ENCODE results near the gene GSE1.

GSE1 gene

DNA sequence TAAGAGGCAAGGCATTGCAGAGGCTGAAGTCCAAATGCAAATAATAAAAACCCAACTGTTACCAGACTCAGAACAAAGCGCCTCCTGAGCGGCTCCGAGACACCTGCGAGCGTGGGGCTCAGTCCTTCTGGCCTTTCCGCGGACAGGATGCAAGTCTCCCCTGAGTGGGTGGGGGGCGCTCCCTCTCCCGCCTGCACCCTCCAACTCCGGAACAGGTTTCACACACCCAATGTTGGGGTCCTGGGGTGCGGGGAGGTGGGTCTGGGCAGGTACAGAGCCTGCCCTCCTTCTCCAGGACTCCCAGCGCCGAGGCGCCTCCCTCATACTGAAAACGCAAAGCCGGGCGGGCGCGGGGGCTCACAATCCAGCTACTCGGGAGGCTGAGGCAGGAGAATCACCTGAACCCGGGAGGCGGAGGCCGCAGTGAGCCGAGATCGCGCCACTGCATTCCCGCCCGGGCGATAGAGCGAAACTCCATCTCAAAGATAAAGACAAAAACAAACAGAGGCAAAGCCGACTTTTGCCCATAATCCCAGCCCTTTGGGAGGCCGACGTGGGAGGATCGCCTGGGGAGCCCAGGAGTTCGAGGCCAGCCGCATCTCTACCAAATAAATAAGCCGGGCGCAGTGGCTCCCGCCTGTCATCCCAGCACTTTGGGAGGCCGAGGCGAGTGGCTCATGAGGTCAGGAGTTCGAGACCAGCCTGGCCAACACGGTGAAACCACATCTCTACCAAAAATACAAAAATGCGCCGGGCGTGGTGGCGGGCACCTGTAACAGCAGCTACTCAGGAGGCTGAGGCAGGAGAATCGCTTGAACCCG is 74.7 kb downstream of the GSE1 start:
- Histone ChIP-seq H3K36me3 (ENCODE audit: control insufficient read depth in 1 of 2, insufficient read depth in 2 of 2, low read length in 2 of 2) (no peaks in the 10 kb centered on the region), H3K27me3 (ENCODE audit: control insufficient read depth in 1 of 2, insufficient read depth in 2 of 2, low read length in 2 of 2) (no peaks in the 10 kb centered on the region), H3K9ac (ENCODE audit: low read depth in 1 of 2, low read length in 2 of 2) (no peak overlapping the region), H3K9me3 (ENCODE audit: control insufficient read depth in 1 of 2, low read length in 2 of 2) (no peaks in the 10 kb centered on the region), H3K27ac (ENCODE audit: low read depth, low read length) (no peak overlapping the region), H3K4me1 (ENCODE audit: control insufficient read depth in 1 of 2, insufficient read depth in 2 of 2, low read length in 2 of 2) (peaks cover 6 to 20% of the 10 kb centered on the region in 2 donors), H3K4me3 (ENCODE audit: low read depth in 1 of 2, low read length in 2 of 2) (peak overlapping the region; percentile 68 to 74)

DNA sequence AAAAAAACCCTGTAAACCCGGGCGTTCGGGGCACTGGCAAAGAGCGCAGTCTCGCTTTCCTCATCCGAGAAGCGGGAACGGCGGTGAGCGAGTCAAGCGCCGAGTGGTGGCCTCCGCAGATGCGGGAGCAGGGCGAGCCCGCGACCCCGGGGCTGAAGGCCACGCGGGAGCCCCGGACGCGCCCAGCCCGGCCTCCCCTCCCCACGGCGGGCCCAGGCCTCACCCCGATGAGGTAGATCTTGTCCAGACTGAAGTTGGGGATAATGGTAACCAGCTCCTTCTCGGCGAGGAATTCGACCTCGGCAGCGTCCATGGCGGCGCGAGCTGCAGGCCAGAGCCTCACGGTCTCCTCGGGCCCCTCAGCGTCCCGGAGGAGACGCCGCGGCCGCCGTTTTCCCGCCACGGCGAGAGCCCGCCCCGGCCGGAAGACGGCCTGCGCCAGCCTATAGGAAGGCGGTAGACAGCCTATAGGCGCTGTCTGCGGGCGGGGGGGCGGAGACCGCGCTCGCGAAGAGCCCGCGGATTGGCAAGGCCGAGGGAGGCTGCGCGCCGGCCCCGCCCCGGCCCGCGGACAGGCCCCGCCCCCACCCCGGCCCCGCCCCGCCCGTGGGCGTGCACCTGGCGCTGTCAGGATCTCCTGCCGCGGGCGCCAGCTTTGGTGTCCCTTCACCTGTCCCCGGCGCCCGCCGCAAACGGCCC is 75.6 kb downstream of the GSE1 start, which contains the start of gene GINS2:
TSS of gene GINS2 (minus strand) at position 369 of the 699 bp plus-strand sequence. CDS start at position 313, 56 bp downstream.
- Histone ChIP-seq H3K27ac (ENCODE audit: low read depth, low read length) (no peak within 1 kb of the TSS), H3K9ac (ENCODE audit: low read depth in 1 of 2, low read length in 2 of 2) (peak within 1 kb of the TSS; percentile 19 to 57), H3K36me3 (ENCODE audit: control insufficient read depth in 1 of 2, insufficient read depth in 2 of 2, low read length in 2 of 2) (no peaks in the 10 kb centered on the region), H3K4me1 (ENCODE audit: control insufficient read depth in 1 of 2, insufficient read depth in 2 of 2, low read length in 2 of 2) (peaks cover 6 to 20% of the 10 kb centered on the region in 2 donors), H3K9me3 (ENCODE audit: control insufficient read depth in 1 of 2, low read length in 2 of 2) (no peaks in the 10 kb centered on the region), H3K4me3 (ENCODE audit: low read depth in 1 of 2, low read length in 2 of 2) (peak within 1 kb of the TSS; percentile 68 to 74), H3K27me3 (ENCODE audit: control insufficient read depth in 1 of 2, insufficient read depth in 2 of 2, low read length in 2 of 2) (no peaks in the 10 kb centered on the region)

DNA sequence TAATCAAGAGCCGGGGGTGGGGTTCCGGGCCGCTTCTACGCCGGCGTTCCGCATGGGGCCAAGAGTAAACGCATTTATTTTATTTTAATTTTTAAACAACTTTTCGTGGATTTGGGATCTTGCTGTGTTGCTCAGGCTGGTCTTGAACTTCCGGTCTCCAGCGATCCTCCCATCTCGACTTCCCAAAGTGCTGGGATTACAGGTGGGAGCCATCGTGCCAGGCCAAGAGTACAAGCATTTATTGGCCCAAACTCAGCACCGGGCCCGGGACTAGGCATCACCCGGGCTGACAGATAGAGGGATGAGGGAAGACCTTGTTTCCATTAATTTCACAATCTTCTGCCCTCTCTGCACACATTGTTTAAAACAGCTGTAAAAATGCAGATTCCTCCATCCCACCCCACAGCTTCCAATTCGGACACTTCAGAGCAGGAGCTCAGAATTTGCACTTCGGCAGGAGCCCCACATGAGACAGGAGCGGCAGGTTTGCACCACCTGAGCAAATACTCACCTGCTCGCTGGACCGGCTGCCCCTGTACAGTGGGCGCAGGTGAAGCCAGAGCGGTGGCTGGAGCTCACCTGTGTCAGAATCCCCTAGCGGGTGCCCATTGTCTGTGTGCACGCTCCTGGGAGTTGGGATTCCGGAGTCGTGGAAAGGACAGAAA is 76.3 kb downstream of the GSE1 start:
- Histone ChIP-seq H3K9ac (ENCODE audit: low read depth in 1 of 2, low read length in 2 of 2) (no peak overlapping the region), H3K27ac (ENCODE audit: low read depth, low read length) (no peak overlapping the region), H3K27me3 (ENCODE audit: control insufficient read depth in 1 of 2, insufficient read depth in 2 of 2, low read length in 2 of 2) (no peaks in the 10 kb centered on the region), H3K9me3 (ENCODE audit: control insufficient read depth in 1 of 2, low read length in 2 of 2) (no peaks in the 10 kb centered on the region), H3K4me3 (ENCODE audit: low read depth in 1 of 2, low read length in 2 of 2) (peak overlapping the region; percentile 31 to 57), H3K36me3 (ENCODE audit: control insufficient read depth in 1 of 2, insufficient read depth in 2 of 2, low read length in 2 of 2) (no peaks in the 10 kb centered on the region), H3K4me1 (ENCODE audit: control insufficient read depth in 1 of 2, insufficient read depth in 2 of 2, low read length in 2 of 2) (peaks cover 6 to 20% of the 10 kb centered on the region in 2 donors)

DNA sequence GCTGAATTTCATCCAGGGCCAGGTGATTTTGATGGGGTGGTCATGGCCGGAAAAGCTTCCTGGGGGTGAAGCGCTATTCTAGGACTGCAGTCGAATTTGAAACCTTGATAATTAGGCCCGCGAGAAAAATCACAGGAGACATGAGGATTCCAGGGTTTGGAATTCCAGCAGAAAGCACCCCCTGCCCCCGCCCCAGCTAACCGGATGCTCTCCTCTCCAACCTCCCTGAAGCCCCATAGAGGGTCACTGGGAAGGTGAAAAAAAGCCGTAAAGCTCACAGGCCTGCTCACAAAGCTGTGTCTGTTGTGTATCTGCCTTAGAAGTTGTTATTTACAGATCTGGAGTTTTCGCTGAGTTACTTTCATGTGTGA is 76.8 kb downstream of the GSE1 start:
- H3K27me3 ChIP-seq (ENCODE audit: control insufficient read depth in 1 of 2, insufficient read depth in 2 of 2, low read length in 2 of 2) = peaks cover 0 to 4% of the 10 kb centered on the region in 2 donors
- H3K4me3 ChIP-seq (ENCODE audit: low read depth in 1 of 2, low read length in 2 of 2) = no peak overlapping the region
- H3K9ac ChIP-seq (ENCODE audit: low read depth in 1 of 2, low read length in 2 of 2) = no peak overlapping the region
- H3K9me3 ChIP-seq (ENCODE audit: control insufficient read depth in 1 of 2, low read length in 2 of 2) = no peaks in the 10 kb centered on the region
- no peak overlapping the region for H3K27ac ChIP-seq (ENCODE audit: low read depth, low read length)
- peaks cover 6 to 20% of the 10 kb centered on the region in 2 donors for H3K4me1 ChIP-seq (ENCODE audit: control insufficient read depth in 1 of 2, insufficient read depth in 2 of 2, low read length in 2 of 2)
- no peaks in the 10 kb centered on the region for H3K36me3 ChIP-seq (ENCODE audit: control insufficient read depth in 1 of 2, insufficient read depth in 2 of 2, low read length in 2 of 2)

DNA sequence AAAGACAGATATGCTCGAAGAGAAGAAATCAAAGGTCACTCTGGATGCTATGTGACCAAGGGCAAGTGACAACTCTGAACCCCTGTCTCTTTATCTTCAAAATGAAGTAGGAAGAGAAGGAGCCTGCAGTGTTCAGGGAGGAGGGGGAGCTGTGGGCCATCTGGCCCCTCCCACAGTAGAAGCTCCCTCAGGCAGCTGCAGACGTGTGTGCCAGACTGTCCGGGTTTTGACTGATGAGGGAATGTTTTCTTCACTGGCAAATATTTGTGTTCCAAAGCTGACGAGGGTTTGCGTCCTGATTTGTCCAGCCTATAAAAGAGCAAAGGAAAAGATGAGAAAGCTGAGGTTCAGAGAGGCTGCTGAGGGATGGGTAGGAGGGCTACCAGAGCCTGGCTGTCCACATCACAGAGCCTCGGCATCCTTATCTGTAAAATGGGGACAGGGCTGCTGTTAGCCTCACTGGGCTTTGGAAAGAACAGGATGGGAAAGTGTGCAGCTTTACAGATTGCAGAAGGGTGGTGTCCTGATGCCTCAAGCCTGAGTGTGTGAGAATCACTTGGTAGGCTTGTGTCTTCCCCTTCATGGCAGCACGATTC is 77.4 kb downstream of the GSE1 start:
- no peaks in the 10 kb centered on the region for H3K9me3 ChIP-seq (ENCODE audit: control insufficient read depth in 1 of 2, low read length in 2 of 2)
- peaks cover 6 to 20% of the 10 kb centered on the region in 2 donors for H3K4me1 ChIP-seq (ENCODE audit: control insufficient read depth in 1 of 2, insufficient read depth in 2 of 2, low read length in 2 of 2)
- H3K27ac ChIP-seq (ENCODE audit: low read depth, low read length) = no peak overlapping the region
- peaks cover 0 to 4% of the 10 kb centered on the region in 2 donors for H3K27me3 ChIP-seq (ENCODE audit: control insufficient read depth in 1 of 2, insufficient read depth in 2 of 2, low read length in 2 of 2)
- H3K4me3 ChIP-seq (ENCODE audit: low read depth in 1 of 2, low read length in 2 of 2) = no peak overlapping the region
- H3K36me3 ChIP-seq (ENCODE audit: control insufficient read depth in 1 of 2, insufficient read depth in 2 of 2, low read length in 2 of 2) = no peaks in the 10 kb centered on the region
- no peak overlapping the region for H3K9ac ChIP-seq (ENCODE audit: low read depth in 1 of 2, low read length in 2 of 2)

DNA sequence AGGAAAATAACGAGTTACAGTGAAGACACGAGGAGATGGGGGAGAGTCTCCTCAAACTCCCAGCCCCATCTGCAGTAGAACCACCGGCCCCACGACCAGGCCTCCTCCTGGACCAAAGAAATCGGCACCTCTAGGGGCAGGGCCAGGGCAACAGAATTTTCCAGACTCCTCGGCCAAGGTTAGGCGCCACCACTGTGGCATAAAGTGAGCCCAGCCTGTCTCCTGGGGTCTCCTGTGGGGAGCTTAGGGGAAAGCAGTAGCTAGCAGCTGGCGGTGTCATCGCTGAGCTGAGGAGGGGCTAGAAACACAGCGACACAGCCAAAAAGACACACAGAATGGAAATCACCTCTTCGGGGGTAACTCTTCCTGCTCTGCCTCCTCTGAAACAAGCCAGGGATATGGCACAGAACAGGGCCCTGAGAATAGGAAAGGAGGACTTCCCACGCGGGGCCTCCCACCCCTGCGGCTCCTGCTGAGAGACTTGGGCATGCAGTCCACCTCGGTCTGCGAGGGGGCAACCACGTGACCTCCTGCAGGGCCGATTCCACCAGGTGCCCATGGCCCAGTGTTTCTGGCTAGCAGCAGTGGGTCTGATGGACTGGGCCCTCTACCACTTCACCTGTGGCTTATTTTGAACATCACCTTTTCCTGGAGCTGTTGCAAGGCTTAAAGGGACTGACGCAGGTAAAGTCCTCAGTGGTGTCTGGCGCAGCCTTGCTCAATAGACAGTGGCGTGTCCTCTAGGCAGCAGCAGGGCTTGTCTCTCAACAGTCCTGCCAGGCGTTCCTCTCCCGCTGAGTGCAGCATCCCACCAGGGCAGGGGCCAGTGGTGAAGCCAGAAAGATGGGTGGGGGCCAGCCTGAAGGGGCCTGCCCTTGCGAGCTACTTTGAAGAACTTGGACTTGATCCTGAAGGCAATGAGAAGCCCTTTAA is 82.3 kb downstream of the GSE1 start:
- Histone ChIP-seq H3K9me3 (ENCODE audit: control insufficient read depth in 1 of 2, low read length in 2 of 2) (no peaks in the 10 kb centered on the region), H3K4me3 (ENCODE audit: low read depth in 1 of 2, low read length in 2 of 2) (no peak overlapping the region), H3K27me3 (ENCODE audit: control insufficient read depth in 1 of 2, insufficient read depth in 2 of 2, low read length in 2 of 2) (peaks cover 0 to 10% of the 10 kb centered on the region in 2 donors), H3K36me3 (ENCODE audit: control insufficient read depth in 1 of 2, insufficient read depth in 2 of 2, low read length in 2 of 2) (no peaks in the 10 kb centered on the region), H3K27ac (ENCODE audit: low read depth, low read length) (no peak overlapping the region), H3K9ac (ENCODE audit: low read depth in 1 of 2, low read length in 2 of 2) (no peak overlapping the region), H3K4me1 (ENCODE audit: control insufficient read depth in 1 of 2, insufficient read depth in 2 of 2, low read length in 2 of 2) (no peaks in the 10 kb centered on the region)

DNA sequence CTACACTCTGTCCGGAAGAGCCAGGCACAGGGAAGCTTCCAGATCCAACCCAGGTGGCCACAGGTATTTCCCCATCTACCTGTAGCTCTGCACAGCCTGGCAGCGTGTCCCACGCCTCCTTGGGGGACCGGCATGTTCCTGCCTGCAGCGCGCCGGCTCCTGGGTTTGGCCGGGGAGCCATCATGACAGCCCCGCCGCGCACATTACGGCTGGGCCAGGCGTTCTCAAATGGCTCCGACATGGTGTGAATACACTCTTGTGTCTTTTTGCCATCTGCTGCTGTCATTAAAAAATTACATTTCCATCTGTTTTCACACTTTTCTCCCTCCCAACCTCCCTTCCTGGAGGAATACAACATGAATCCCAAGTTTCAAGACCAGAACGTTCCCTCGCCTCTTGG is 83.7 kb downstream of the GSE1 start:
- H3K4me3 ChIP-seq (ENCODE audit: low read depth in 1 of 2, low read length in 2 of 2) = no peak overlapping the region

DNA sequence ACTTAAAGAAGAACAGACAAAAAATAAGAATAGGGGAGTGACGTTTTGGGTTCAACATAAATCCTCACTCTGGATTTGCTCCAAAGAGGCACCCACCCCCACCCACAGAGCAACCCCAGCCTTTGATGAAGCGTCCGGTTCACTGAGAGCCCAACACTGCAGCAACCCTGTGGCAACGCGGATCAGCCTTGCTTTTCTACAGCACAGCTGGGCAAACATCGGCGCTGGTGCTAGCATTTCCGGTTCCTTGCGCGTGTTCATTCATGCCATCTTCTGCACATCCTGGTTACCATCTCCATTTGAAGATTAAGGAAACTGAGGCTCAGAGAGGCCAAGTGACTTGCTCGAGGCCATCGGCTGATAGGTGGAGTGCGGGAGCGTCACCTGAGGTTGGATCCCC is 84.3 kb downstream of the GSE1 start:
- no peak overlapping the region for H3K9ac ChIP-seq (ENCODE audit: low read depth in 1 of 2, low read length in 2 of 2)
- H3K27me3 ChIP-seq (ENCODE audit: control insufficient read depth in 1 of 2, insufficient read depth in 2 of 2, low read length in 2 of 2) = peaks cover 0 to 10% of the 10 kb centered on the region in 2 donors
- no peaks in the 10 kb centered on the region for H3K36me3 ChIP-seq (ENCODE audit: control insufficient read depth in 1 of 2, insufficient read depth in 2 of 2, low read length in 2 of 2)

More for the DNA sequence above, 83.7 kb downstream of the GSE1 start:
- H3K27ac ChIP-seq (ENCODE audit: low read depth, low read length) = no peak overlapping the region
- no peaks in the 10 kb centered on the region for H3K4me1 ChIP-seq (ENCODE audit: control insufficient read depth in 1 of 2, insufficient read depth in 2 of 2, low read length in 2 of 2)
- H3K27me3 ChIP-seq (ENCODE audit: control insufficient read depth in 1 of 2, insufficient read depth in 2 of 2, low read length in 2 of 2) = peaks cover 0 to 10% of the 10 kb centered on the region in 2 donors
- H3K9ac ChIP-seq (ENCODE audit: low read depth in 1 of 2, low read length in 2 of 2) = no peak overlapping the region
- H3K9me3 ChIP-seq (ENCODE audit: control insufficient read depth in 1 of 2, low read length in 2 of 2) = no peaks in the 10 kb centered on the region
- H3K36me3 ChIP-seq (ENCODE audit: control insufficient read depth in 1 of 2, insufficient read depth in 2 of 2, low read length in 2 of 2) = no peaks in the 10 kb centered on the region

DNA sequence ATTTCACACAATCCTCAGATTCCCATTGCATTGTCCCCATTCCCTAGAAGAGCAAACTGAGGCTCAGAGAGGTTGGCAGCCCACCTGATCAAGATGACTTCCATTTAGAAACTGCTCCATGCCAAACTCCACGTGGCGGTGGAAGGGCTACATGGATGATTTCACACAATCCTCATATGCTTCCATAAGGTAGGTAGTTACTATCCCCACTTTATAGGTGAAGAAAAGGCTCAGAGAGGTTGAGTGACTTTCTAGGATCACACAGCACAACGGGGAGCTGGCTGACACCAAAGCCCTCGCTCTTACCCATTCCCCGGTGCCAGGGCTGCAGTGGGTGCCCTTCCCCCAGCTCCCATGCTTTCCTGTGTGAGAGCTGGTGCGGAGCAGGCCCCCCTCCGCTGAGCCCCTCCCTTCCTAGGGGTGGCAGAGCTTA is 85.4 kb downstream of the GSE1 start:
- Histone ChIP-seq H3K36me3 (ENCODE audit: control insufficient read depth in 1 of 2, insufficient read depth in 2 of 2, low read length in 2 of 2) (no peaks in the 10 kb centered on the region), H3K9ac (ENCODE audit: low read depth in 1 of 2, low read length in 2 of 2) (no peak overlapping the region), H3K4me1 (ENCODE audit: control insufficient read depth in 1 of 2, insufficient read depth in 2 of 2, low read length in 2 of 2) (no peaks in the 10 kb centered on the region), H3K4me3 (ENCODE audit: low read depth in 1 of 2, low read length in 2 of 2) (no peak overlapping the region), H3K9me3 (ENCODE audit: control insufficient read depth in 1 of 2, low read length in 2 of 2) (no peaks in the 10 kb centered on the region), H3K27me3 (ENCODE audit: control insufficient read depth in 1 of 2, insufficient read depth in 2 of 2, low read length in 2 of 2) (peaks cover 0 to 10% of the 10 kb centered on the region in 2 donors), H3K27ac (ENCODE audit: low read depth, low read length) (no peak overlapping the region)

More for the DNA sequence above, 84.3 kb downstream of the GSE1 start:
- no peaks in the 10 kb centered on the region for H3K4me1 ChIP-seq (ENCODE audit: control insufficient read depth in 1 of 2, insufficient read depth in 2 of 2, low read length in 2 of 2)
- no peak overlapping the region for H3K27ac ChIP-seq (ENCODE audit: low read depth, low read length)
- H3K9me3 ChIP-seq (ENCODE audit: control insufficient read depth in 1 of 2, low read length in 2 of 2) = no peaks in the 10 kb centered on the region
- H3K4me3 ChIP-seq (ENCODE audit: low read depth in 1 of 2, low read length in 2 of 2) = no peak overlapping the region

All from duodenal mucosa (tissue), 2 donors.